MCF 10A (cell line): ENCODE results near the gene GRB2. TPM values are rescaled to one million over a fixed set of nuclear protein-coding genes. Genes with fewer than 3 reads are reported as not detected.

Source experiments
- BruUV-seq: library from RNA; stranded (reverse); fragments of 400-500 nt; replicated peaks from 2 replicates; lab custom pipeline; 2021; lab: Mats Ljungman, UMichigan
- CTCF ChIA-PET: fragments of 300-600 bp; sonication (Branson Sonifier 250); formaldehyde crosslinking; extraction: SDS; loops from one replicate; lab custom pipeline; 2021; ENCODE audit warnings: antibody characterized with exemption, inconsistent platforms; lab: Yijun Ruan, JAX
- POLR2A ChIA-PET: fragments of 300-600, 350-650 bp; sonication (Branson Sonifier 250); formaldehyde crosslinking; extraction: SDS; loops from one replicate; lab custom pipeline; 2020; ENCODE audit warnings: antibody characterized with exemption, inconsistent platforms; lab: Yijun Ruan, JAX
- DNase-seq: peaks from one replicate; pipeline ENCODE4 v3.0.0-alpha.2; 2018; ENCODE audit not compliant: unreplicated experiment
- H3K27ac Mint-ChIP-seq: one replicate; pipeline ENCODE4 v1.8.0; 2022; ENCODE audit warnings: mild to moderate bottlenecking, low read depth, mixed read lengths; ENCODE audit not compliant: unreplicated experiment
- H3K27me3 Mint-ChIP-seq: one replicate; pipeline ENCODE4 v1.8.0; 2022; ENCODE audit warnings: mixed read lengths; ENCODE audit not compliant: insufficient read depth, unreplicated experiment
- H3K36me3 Mint-ChIP-seq: one replicate; pipeline ENCODE4 v1.8.0; 2022; ENCODE audit warnings: mild to moderate bottlenecking, moderate library complexity, mixed read lengths; ENCODE audit not compliant: insufficient read depth, unreplicated experiment
- H3K4me1 Mint-ChIP-seq: one replicate; pipeline ENCODE4 v1.8.0; 2022; ENCODE audit warnings: mixed read lengths; ENCODE audit not compliant: insufficient read depth, unreplicated experiment
- H3K4me3 Mint-ChIP-seq: one replicate; pipeline ENCODE4 v1.8.0; 2022; ENCODE audit warnings: mild to moderate bottlenecking, moderate library complexity, mixed read lengths; ENCODE audit not compliant: unreplicated experiment
- H3K9me3 Mint-ChIP-seq: one replicate; pipeline ENCODE4 v1.8.0; 2022; ENCODE audit warnings: mixed read lengths; ENCODE audit not compliant: unreplicated experiment
- CTCF ChIP-seq: fragments of 200-600 bp; IDR thresholded peaks from one replicate; pipeline ENCODE4 v1.8.0; 2022; ENCODE audit warnings: antibody characterized with exemption, mild to moderate bottlenecking; ENCODE audit not compliant: unreplicated experiment
- intact Hi-C: fragments of 100-400 bp; cut with micrococcal nuclease; formaldehyde crosslinking; loops from 2 replicates; pipeline ENCODE4 v1.14.1; 2022
- total RNA-seq: library from RNA; stranded (reverse); gene quantifications from 2 replicates; pipeline ENCODE4 v1.2.3, GENCODE V29; 2022

GRB2 gene
- total RNA-seq, 1 experiment from 2014 or later, result 67.1 TPM

DNA sequence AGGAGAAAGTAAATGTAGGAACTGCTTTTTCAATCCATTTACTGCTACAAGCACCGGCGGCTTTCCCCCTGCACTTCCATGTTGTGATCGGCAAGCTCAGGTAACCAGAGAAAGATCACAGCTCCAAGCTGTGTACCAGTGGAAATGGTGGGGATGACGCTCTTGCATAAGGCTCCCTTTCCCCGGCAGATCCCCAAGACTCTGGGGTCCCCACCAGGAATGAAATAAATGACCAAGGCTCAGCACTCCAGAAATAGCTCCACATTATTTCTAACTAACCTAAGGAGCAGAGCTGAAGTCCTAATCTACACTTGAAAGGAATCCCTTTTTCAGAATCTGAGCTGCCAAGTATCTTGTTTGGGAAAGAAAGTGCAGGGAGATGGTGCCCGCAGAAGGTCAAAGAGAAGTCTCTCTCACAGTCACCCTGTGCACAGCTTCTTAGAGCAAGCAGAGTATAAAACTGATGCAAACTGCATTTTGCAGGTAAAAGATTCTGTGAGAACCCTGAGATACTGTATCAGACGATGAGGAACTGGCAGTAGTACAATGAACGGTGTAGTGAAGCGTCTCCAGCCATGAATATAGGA is 11.1 kb downstream of the GRB2 start:
- ChIA-PET CTCF (interaction anchor here (0.5 to 1.8 kb wide), 13 partner anchors 14 to 409 kb away, joined by 3 to 7 read pairs (median 3); partner anchors contain the start of gene MIF4GD), POLR2A (interaction anchor here (0.6 to 5.8 kb wide), 27 partner anchors 9 to 460 kb away, joined by 3 to 108 read pairs (median 7); partner anchors contain the start of genes GGA3, GRB2, LLGL2 and MIF4GD)
- intact Hi-C loops, result loop anchor here (5.0 kb wide), 1 partner anchor 47 kb away; no protein-coding TSS in a partner anchor
- no peaks in the 10 kb centered on the region for H3K27me3 Mint-ChIP-seq
- peak overlapping the region; percentile 95 for H3K4me3 Mint-ChIP-seq
- H3K27ac Mint-ChIP-seq, result peak overlapping the region; percentile 85
- peaks cover 23% of the 10 kb centered on the region for H3K36me3 Mint-ChIP-seq
- TF ChIP-seq CTCF, result no peak
- no peak for DNase-seq
- peaks cover 32% of the 10 kb centered on the region for H3K4me1 Mint-ChIP-seq
- BruUV-seq, result TSS peak; percentile 78
- H3K9me3 Mint-ChIP-seq, result no peaks in the 10 kb centered on the region

GRCh38 chr17:75393523-75394331 is 11.8 kb downstream of the GRB2 start:
- intact Hi-C loops, result loop anchor here (5.0 kb wide), 1 partner anchor 46 kb away; no protein-coding TSS in a partner anchor
- no peaks in the 10 kb centered on the region for H3K27me3 Mint-ChIP-seq
- no TSS peak for BruUV-seq
- H3K27ac Mint-ChIP-seq, result peak overlapping the region; percentile 85
- no peak for TF ChIP-seq CTCF
- peak; percentile 97 for DNase-seq
- peak overlapping the region; percentile 95 for H3K4me3 Mint-ChIP-seq
- ChIA-PET POLR2A (interaction anchor here (0.6 to 5.8 kb wide), 41 partner anchors 8 to 1051 kb away, joined by 3 to 108 read pairs (median 5); partner anchors contain the start of genes GGA3, GRB2, LLGL2 and MIF4GD), CTCF (interaction anchor here (0.6 to 2.3 kb wide), 13 partner anchors 10 to 408 kb away, joined by 3 to 9 read pairs (median 3); no protein-coding TSS in a partner anchor)
- H3K9me3 Mint-ChIP-seq, result no peaks in the 10 kb centered on the region
- peaks cover 38% of the 10 kb centered on the region for H3K4me1 Mint-ChIP-seq
- peaks cover 29% of the 10 kb centered on the region for H3K36me3 Mint-ChIP-seq

DNA sequence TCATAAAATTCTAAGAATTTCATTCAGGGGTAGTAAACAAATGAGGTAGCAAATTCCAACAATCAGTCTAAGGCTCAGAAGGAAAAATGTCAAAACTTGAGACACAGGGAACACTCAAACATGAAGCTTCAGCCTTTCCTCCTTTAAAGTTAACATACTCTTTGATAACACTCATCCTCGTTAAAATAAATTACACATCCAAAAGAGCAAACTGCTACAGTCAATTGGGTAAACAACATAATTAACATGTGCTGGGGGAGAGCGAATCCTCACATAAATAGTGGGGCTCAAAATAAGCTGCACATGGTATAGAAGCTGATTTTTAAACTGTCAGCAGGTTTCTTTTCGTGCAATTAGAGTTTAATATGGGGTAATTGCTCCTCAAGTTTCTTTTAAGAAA is 12.9 kb downstream of the GRB2 start:
- ChIA-PET POLR2A (interaction anchor here (0.6 to 5.8 kb wide), 15 partner anchors 11 to 399 kb away, joined by 4 to 108 read pairs (median 11); partner anchors contain the start of genes GGA3, GRB2, MRPS7 and SLC25A19), CTCF (interaction anchor here (1.9 to 2.3 kb wide), 2 partner anchors 20 to 70 kb away, joined by 7 to 9 read pairs; no protein-coding TSS in a partner anchor)
- no peak for TF ChIP-seq CTCF
- intact Hi-C loops, result loop anchor here (5.0 kb wide), 1 partner anchor 45 kb away; no protein-coding TSS in a partner anchor
- Mint-ChIP-seq H3K4me1 (peaks cover 38% of the 10 kb centered on the region), H3K27me3 (no peaks in the 10 kb centered on the region), H3K4me3 (peak overlapping the region; percentile 95), H3K27ac (peak overlapping the region; percentile 85), H3K9me3 (no peaks in the 10 kb centered on the region), H3K36me3 (peaks cover 40% of the 10 kb centered on the region)
- TSS peak; percentile 34 for BruUV-seq
- no peak for DNase-seq
